Duodenal mucosa (tissue), 2 donors: Measurements from ENCODE around the gene RGS11.
"Not testable (repeated sequence)": the region's sequence is repeated elsewhere in the genome, so short reads cannot be mapped to it uniquely, and the experiment has no call there.

ENCODE experiments used
- H3K27ac ChIP-seq: one replicate; pipeline ENCODE4 v1.7.0; 2013; ENCODE audit warnings: low read depth, low read length
- H3K27me3 ChIP-seq, 2 donors: one replicate each; pipeline ENCODE4 v1.7.0; 2013; ENCODE audit warnings: low read length in 2 of 2, control low read depth in 1 of 2; ENCODE audit not compliant: insufficient read depth in 2 of 2, control insufficient read depth in 1 of 2
- H3K36me3 ChIP-seq, 2 donors: one replicate each; pipeline ENCODE4 v1.7.0; 2013; ENCODE audit warnings: low read length in 2 of 2, control low read depth in 1 of 2; ENCODE audit not compliant: insufficient read depth in 2 of 2, control insufficient read depth in 1 of 2
- H3K4me1 ChIP-seq, 2 donors: one replicate each; pipeline ENCODE4 v1.7.0; 2013; ENCODE audit warnings: low read length in 2 of 2, control low read depth in 1 of 2; ENCODE audit not compliant: insufficient read depth in 2 of 2, control insufficient read depth in 1 of 2
- H3K4me3 ChIP-seq, 2 donors: one replicate each; pipeline ENCODE4 v1.7.0; 2013; ENCODE audit warnings: low read length in 2 of 2, low read depth in 1 of 2
- H3K9ac ChIP-seq, 2 donors: one replicate each; pipeline ENCODE4 v1.7.0; 2013; ENCODE audit warnings: low read length in 2 of 2, low read depth in 1 of 2
- H3K9me3 ChIP-seq, 2 donors: one replicate each; pipeline ENCODE4 v1.7.0; 2013; ENCODE audit warnings: low read length in 2 of 2, control low read depth in 1 of 2; ENCODE audit not compliant: control insufficient read depth in 1 of 2

The RGS11 gene

DNA sequence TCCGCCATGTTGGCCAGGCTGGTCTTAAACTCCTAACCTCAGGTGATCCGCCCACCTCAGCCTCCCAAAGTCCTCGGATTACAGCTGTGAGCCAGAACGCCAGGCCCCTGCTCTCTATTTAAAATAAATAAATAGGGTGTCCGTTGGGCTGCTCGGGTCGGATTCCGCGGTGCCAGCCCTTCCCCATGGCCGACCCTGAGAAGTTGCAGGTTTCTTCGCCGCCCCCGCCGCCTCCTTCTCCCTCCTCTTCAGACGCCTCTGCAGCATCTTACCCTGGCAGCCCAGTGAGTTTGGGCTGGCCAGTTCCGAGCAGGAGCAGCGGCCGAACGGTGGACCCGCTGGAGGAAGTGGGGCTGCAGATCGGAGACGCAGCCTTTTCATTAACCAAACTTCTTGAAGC, 44.8 kb downstream of the RGS11 start:
- H3K9me3 ChIP-seq: no peaks in the 10 kb centered on the region
- no peak overlapping the region for H3K9ac ChIP-seq
- H3K4me3 ChIP-seq: no peak overlapping the region
- H3K36me3 ChIP-seq: peaks cover 10 to 16% of the 10 kb centered on the region in 2 donors
- H3K27me3 ChIP-seq: no peaks in the 10 kb centered on the region
- H3K4me1 ChIP-seq: peaks cover 13 to 18% of the 10 kb centered on the region in 2 donors
- H3K27ac ChIP-seq: no peak overlapping the region

DNA sequence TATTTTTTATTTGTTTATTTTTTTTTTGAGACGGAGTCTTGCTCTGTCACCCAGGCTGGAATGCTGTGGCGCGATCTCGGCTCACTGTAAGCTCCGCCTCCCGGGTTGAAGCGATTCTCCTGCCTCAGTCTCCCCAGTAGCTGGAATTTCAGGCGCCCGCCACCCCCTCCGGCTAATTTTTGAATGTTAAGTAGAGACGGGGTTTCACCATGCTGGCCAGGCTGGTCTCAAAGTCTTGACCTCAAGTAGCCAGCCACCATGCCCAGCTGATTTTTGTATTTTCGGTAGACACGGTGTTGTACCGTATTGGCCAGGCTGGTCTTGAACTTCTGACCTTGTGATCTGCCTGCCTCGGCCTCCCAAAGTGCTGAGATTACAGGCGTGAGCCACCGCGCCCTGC, 45.4 kb downstream of the RGS11 start:
- not testable (repeated sequence) for H3K9ac ChIP-seq, H3K9me3 ChIP-seq, H3K27me3 ChIP-seq, H3K27ac ChIP-seq, H3K4me3 ChIP-seq
- Histone ChIP-seq H3K4me1 (peaks cover 13 to 18% of the 10 kb centered on the region in 2 donors), H3K36me3 (peaks cover 13 to 21% of the 10 kb centered on the region in 2 donors)

DNA sequence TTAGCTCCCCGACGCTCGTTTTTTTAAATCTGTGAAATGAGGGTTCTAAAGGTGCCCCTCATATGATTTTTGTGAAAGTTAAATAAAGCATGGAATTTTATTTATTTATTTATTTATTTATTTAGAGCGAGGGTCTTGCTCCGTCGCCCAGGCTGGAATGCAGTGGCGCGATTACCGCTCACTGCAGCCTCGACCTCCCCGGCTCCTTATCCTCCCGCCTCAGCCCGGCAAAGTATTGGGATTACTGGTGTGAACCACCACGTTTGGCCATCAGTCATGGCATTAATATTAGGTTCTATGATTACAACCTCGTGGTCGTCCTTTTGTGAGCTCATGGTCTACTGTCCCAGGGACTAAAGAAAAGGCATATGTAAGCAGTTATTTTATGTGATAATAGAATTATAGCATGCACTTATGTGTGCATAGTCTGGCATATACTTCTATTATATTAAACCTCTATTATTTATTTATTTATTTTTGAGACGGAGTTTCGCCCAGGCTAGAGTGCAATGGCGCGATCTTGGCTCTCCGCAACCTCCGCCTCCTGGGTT, 45.9 kb downstream of the RGS11 start:
- Histone ChIP-seq H3K9ac (peak overlapping the region; percentile 93 to 98), H3K4me3 (peak overlapping the region; percentile 81 to 91), H3K9me3 (no peaks in the 10 kb centered on the region), H3K27ac (no peak overlapping the region), H3K36me3 (peaks cover 13 to 24% of the 10 kb centered on the region in 2 donors), H3K4me1 (peaks cover 13 to 18% of the 10 kb centered on the region in 2 donors), H3K27me3 (no peaks in the 10 kb centered on the region)

GRCh38 chr16:228852-229730, 46.7 kb downstream of the RGS11 start, which contains the start of gene LUC7L:
TSS of gene LUC7L (minus strand) at chr16:229449. CDS start at chr16:229339, 110 bp downstream.
- Histone ChIP-seq H3K27ac (peak within 1 kb of the TSS; percentile 98), H3K36me3 (peaks cover 13 to 31% of the 10 kb centered on the region in 2 donors), H3K9me3 (no peaks in the 10 kb centered on the region), H3K27me3 (no peaks in the 10 kb centered on the region), H3K4me3 (peak within 1 kb of the TSS; percentile 81 to 91), H3K4me1 (peaks cover 13 to 18% of the 10 kb centered on the region in 2 donors), H3K9ac (peak within 1 kb of the TSS; percentile 93 to 98)

DNA sequence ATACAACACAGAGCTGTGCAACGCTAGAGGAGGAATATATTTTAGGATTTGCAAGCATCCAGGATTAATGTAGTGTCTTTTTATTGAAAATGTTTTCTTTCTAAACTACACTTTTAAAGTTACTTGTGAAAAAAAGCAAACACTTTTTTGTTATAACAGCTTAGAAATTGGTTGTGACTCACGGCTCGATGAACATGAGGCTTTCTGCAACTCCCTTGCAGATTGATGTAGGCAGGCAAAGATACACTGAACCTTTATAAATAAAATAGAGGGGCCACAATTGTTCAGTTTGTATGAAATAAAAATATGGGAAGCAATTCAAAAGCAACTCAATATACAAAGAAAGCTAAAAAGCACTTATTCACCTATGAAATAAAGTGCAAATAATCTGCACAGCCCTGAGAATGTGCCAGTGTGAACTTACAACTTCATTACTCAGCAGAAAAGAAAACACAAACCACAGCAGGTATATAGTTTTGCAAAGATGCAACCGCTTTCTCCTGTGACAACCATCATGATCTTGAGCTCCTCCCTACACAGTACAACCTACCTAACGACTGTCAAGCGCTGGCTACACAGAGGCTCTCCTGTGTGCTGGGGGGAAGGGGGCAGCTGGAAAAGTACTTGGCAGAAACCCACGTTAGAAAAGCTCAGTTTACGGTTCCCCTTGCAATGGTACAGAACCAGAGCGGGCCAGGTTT, 47.4 kb downstream of the RGS11 start:
- H3K9ac ChIP-seq: peak overlapping the region; percentile 93 to 98
- no peak overlapping the region for H3K27ac ChIP-seq
- H3K27me3 ChIP-seq: no peaks in the 10 kb centered on the region
- peak overlapping the region; percentile 81 to 91 for H3K4me3 ChIP-seq
- peaks cover 13 to 39% of the 10 kb centered on the region in 2 donors for H3K36me3 ChIP-seq
- H3K9me3 ChIP-seq: no peaks in the 10 kb centered on the region
- H3K4me1 ChIP-seq: peaks cover 13 to 18% of the 10 kb centered on the region in 2 donors

DNA sequence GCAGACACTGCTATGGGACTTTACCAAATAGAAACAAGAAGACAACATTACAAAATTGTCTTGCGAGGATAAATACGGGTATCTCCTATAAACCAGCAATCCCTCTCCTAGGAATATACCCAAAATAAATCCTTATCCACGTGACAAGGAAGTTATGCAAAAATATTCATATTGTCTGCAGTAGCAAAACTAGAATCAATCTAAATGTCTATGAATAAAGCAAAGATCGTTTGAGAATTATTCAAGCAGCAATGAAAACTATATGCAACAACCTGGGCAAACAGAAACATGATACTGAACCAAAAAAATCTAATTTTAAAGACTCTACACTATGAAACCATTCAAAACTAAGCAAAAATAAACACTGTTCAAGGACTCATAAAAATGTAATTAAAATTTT, 55.7 kb downstream of the RGS11 start:
- Histone ChIP-seq H3K27me3 (no peaks in the 10 kb centered on the region), H3K4me3 (no peak overlapping the region), H3K4me1 (no peaks in the 10 kb centered on the region), H3K9ac (no peak overlapping the region), H3K9me3 (no peaks in the 10 kb centered on the region), H3K27ac (no peak overlapping the region), H3K36me3 (peaks cover 24 to 68% of the 10 kb centered on the region in 2 donors)
